ENCODE measurements around the gene FCHSD2. TPM values are rescaled to one million over a fixed set of nuclear protein-coding genes. Genes with fewer than 3 reads are reported as not detected.

The FCHSD2 gene
- total RNA-seq, result 16.3 TPM

DNA sequence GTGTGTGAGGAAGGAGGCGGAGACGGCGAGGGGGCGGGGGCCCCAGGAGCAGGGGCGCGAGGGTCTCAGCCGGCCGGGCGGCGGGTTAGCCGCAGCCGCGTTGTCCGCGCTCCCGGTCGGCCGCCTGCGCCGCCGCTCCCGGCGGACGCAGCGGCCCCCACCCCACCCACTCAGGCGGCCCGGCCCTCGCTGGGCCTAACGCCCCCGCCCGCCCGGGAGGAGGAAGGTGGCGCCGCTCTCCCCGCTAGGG lies at the start of gene FCHSD2:
TSS of gene FCHSD2 (minus strand) at position 191 of the 250 bp plus-strand sequence. CDS start 441 bp downstream, outside the sequence.
- TF ChIP-seq, protein P1, sequence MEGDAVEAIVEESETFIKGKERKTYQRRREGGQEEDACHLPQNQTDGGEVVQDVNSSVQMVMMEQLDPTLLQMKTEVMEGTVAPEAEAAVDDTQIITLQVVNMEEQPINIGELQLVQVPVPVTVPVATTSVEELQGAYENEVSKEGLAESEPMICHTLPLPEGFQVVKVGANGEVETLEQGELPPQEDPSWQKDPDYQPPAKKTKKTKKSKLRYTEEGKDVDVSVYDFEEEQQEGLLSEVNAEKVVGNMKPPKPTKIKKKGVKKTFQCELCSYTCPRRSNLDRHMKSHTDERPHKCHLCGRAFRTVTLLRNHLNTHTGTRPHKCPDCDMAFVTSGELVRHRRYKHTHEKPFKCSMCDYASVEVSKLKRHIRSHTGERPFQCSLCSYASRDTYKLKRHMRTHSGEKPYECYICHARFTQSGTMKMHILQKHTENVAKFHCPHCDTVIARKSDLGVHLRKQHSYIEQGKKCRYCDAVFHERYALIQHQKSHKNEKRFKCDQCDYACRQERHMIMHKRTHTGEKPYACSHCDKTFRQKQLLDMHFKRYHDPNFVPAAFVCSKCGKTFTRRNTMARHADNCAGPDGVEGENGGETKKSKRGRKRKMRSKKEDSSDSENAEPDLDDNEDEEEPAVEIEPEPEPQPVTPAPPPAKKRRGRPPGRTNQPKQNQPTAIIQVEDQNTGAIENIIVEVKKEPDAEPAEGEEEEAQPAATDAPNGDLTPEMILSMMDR (IDR thresholded peaks at IDR 0.05), result no peak
- Histone ChIP-seq H3K4me1 (peaks cover 8 to 23% of the 10 kb centered on the region in 2 donors), H3K27me3 (no peaks in the 10 kb centered on the region), H3K9me3 (no peaks in the 10 kb centered on the region), H3K27ac (peak within 1 kb of the TSS; percentile 99 to 100), H3K36me3 (peaks cover 0 to 1% of the 10 kb centered on the region in 2 donors), H3K4me3 (peak within 1 kb of the TSS; percentile 98 to 99)
- DNase-seq (ENCODE audit: low spot score in 2 of 2), result no peak
- intact Hi-C loops (cut with DNase I), result loop anchor here (1.0 to 10.0 kb wide), 5 partner anchors 15 to 417 kb away; no protein-coding TSS in a partner anchor

DNA sequence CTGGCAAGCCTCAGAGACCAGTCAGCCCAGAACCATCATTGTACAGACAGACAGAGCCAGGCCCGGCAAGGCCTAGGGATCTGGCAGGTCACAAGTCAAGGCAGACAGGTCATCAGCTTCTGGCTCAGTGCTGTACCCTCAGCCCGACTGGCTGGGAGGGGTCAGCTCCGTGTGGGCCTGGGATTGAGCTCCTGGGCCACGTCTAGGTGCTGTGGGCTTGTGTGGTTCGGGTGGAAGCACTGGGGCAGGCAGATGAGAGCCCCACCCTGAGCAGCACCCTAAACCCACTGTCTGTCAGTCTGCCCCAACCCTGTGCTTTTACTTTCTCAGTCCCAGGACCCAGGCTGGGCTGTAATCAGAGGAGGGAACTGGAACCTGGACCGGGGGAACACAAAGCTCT lies 49.0 kb upstream of the FCHSD2 start:
- intact Hi-C loops (cut with DNase I), result no loop called here

DNA sequence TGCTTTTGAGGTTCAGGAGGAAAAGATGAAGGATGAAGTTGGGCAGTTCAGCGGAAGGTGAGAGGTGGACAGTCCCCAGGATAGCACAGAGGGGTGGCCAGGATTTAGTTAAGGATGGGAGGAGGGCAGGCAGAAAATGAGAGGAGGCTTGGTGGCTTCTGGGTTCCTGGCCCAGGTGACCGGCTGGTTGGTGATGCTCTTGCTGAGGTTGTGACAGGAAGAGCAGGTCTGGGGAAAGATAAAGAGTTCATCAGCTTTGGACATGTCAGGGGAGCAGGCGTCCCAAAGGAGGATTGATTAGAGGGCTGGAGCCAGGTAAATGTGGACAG lies 48.4 kb upstream of the FCHSD2 start:
- intact Hi-C loops (cut with DNase I), result no loop called here
- Histone ChIP-seq H3K36me3 (no peaks in the 10 kb centered on the region), H3K27ac (no peak overlapping the region), H3K4me3 (no peak overlapping the region), H3K4me1 (peaks cover 13 to 14% of the 10 kb centered on the region in 2 donors), H3K9me3 (no peaks in the 10 kb centered on the region), H3K27me3 (no peaks in the 10 kb centered on the region)
- TF ChIP-seq, protein P1 (IDR thresholded peaks at IDR 0.05), result no peak
- DNase-seq (ENCODE audit: low spot score in 2 of 2), result no peak

More for the DNA sequence above, 49.0 kb upstream of the FCHSD2 start:
- Histone ChIP-seq H3K36me3 (no peaks in the 10 kb centered on the region), H3K9me3 (no peaks in the 10 kb centered on the region), H3K27ac (no peak overlapping the region), H3K27me3 (no peaks in the 10 kb centered on the region), H3K4me1 (peaks cover 8 to 12% of the 10 kb centered on the region in 2 donors), H3K4me3 (no peak overlapping the region)
- DNase-seq (ENCODE audit: low spot score in 2 of 2), result no peak
- TF ChIP-seq, protein P1 (IDR thresholded peaks at IDR 0.05), result no peak

DNA sequence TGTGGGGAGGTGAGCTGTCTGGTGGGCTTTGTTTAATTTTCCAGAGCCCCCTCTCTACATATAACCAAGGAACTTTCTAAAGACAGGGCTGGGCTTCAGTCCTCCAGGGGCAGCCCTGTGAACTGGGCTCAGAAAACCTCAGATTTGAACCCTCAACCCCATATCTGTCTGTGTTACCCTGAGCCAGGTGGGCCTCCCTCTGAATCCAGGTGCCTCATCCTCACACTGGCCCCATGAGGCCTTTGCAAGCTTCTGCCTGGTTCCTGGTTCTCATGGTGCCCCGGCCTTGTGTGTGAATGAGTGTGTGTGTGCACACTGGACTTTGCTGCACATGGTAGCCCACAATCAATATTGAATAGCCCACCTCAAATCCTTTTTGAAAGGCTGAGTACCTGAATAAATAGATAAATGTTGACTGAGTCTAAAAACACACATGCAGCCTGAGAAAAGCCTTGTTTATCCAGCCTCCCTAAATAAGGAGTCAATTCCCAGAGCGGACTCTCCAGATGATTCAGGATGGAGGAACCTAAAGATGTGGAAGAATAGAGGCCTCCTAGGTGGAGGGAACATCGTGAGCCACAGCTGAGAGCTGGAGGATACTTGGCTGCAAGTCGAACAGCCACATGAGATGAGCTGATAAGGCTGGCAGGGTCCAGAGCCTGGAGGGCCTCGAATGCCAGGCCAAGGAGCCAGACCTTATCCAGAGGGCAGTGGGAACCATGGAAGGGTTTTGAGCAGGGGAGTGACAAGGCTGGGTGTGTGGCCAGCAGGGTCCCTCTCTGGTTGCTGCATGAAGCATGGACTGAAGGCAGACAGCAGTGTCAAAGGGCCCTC lies 47.8 kb upstream of the FCHSD2 start:
- peak in 1 of 2 donors; percentile 46 for DNase-seq (ENCODE audit: low spot score in 2 of 2)
- H3K4me3 ChIP-seq, result no peak overlapping the region
- no peaks in the 10 kb centered on the region for H3K27me3 ChIP-seq
- H3K27ac ChIP-seq, result no peak overlapping the region
- no peaks in the 10 kb centered on the region for H3K36me3 ChIP-seq
- H3K9me3 ChIP-seq, result no peaks in the 10 kb centered on the region
- peaks cover 16 to 18% of the 10 kb centered on the region in 2 donors for H3K4me1 ChIP-seq
- intact Hi-C loops (cut with DNase I), result no loop called here
- TF ChIP-seq, protein P1 (IDR thresholded peaks at IDR 0.05), result no peak

DNA sequence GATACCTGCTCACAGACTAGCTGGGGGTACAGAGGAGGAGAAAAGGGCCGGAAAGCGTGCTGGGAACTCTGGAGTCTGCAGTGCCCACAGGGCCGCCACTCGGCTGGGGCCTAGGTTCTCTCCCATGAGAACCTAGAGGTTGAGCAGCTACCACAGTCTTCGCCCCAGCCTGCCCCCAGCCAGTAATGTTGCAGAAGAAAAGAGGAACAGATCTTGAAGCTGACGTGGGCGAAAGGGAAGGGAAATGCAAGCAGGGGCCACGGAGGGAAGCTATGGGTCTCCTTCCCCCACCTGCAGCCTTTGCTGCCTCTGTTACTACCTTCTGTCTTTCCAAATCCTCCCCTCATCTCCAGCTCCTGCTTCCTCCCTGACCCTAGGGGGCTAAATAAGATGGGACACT lies 47.2 kb upstream of the FCHSD2 start:
- no peaks in the 10 kb centered on the region for H3K36me3 ChIP-seq
- TF ChIP-seq, protein P1 (IDR thresholded peaks at IDR 0.05), result no peak
- DNase-seq (ENCODE audit: low spot score in 2 of 2), result peak in 1 of 2 donors; percentile 72
- H3K4me3 ChIP-seq, result no peak overlapping the region
- no peak overlapping the region for H3K27ac ChIP-seq
- no peaks in the 10 kb centered on the region for H3K27me3 ChIP-seq
- intact Hi-C loops (cut with DNase I), result no loop called here
- no peaks in the 10 kb centered on the region for H3K9me3 ChIP-seq
- peaks cover 16 to 18% of the 10 kb centered on the region in 2 donors for H3K4me1 ChIP-seq
